SH-SY5Y (cell line): ENCODE measurements around the gene KRT83.

Source experiments
- GATA2 ChIP-seq: IDR thresholded peaks from 2 replicates; pipeline ENCODE4 v1.6.1; 2011; ENCODE audit warnings: mild to moderate bottlenecking, low read depth, low read length
- GATA3 ChIP-seq: IDR thresholded peaks from 2 replicates; pipeline ENCODE4 v1.6.1; 2011; ENCODE audit warnings: low read depth, mild to moderate bottlenecking, low read length, moderate library complexity

Gene KRT83

GRCh38 chr12:52359621-52360061, 38.4 kb upstream of the KRT83 start:
- TF ChIP-seq GATA3 (no peak), GATA2 (no peak)

GRCh38 chr12:52358575-52359350, 37.6 kb upstream of the KRT83 start:
- no peak for TF ChIP-seq GATA3
- no peak for TF ChIP-seq GATA2

- TF ChIP-seq GATA3 (no peak), GATA2 (no peak)
Observed at GRCh38 chr12:52356762-52357580, 35.8 kb upstream of the KRT83 start.

- TF ChIP-seq GATA3 (no peak), GATA2 (no peak)
Observed at GRCh38 chr12:52356031-52356761, 35.0 kb upstream of the KRT83 start.

GRCh38 chr12:52355176-52355575, 34.0 kb upstream of the KRT83 start:
- TF ChIP-seq GATA3 (no peak), GATA2 (no peak)

- TF ChIP-seq GATA2 (no peak), GATA3 (no peak)
Observed at GRCh38 chr12:52354200-52354599, 33.0 kb upstream of the KRT83 start.

GRCh38 chr12:52353766-52354165, 32.6 kb upstream of the KRT83 start:
- TF ChIP-seq GATA2 (no peak), GATA3 (no peak)

GRCh38 chr12:52352951-52353350, 31.8 kb upstream of the KRT83 start:
- TF ChIP-seq GATA3 (no peak), GATA2 (no peak)

GRCh38 chr12:52351196-52352059, 30.2 kb upstream of the KRT83 start:
- TF ChIP-seq GATA3 = no peak
- no peak for TF ChIP-seq GATA2

GRCh38 chr12:52350786-52351185, 29.6 kb upstream of the KRT83 start:
- TF ChIP-seq GATA2 = no peak
- TF ChIP-seq GATA3 = no peak

- TF ChIP-seq GATA3 (no peak), GATA2 (no peak)
Observed at GRCh38 chr12:52350021-52350620, 28.9 kb upstream of the KRT83 start.

- TF ChIP-seq GATA3 (no peak), GATA2 (no peak)
Observed at GRCh38 chr12:52349196-52349595, 28.0 kb upstream of the KRT83 start.

- TF ChIP-seq GATA3 = no peak
- TF ChIP-seq GATA2 = no peak
Observed at GRCh38 chr12:52347551-52348510, 26.6 kb upstream of the KRT83 start.
